Mucosa of stomach (tissue), 1 donor: Measurements from ENCODE around the gene XPO5.

Source experiments
- H3K27me3 ChIP-seq: one replicate; pipeline ENCODE4 v1.7.0; 2013; ENCODE audit warnings: mild to moderate bottlenecking, low read length; ENCODE audit not compliant: control insufficient read depth, insufficient read depth
- H3K36me3 ChIP-seq: one replicate; pipeline ENCODE4 v1.7.0; 2013; ENCODE audit warnings: low read length; ENCODE audit not compliant: control insufficient read depth, insufficient read depth
- H3K4me1 ChIP-seq: one replicate; pipeline ENCODE4 v1.7.0; 2013; ENCODE audit warnings: mild to moderate bottlenecking, low read length; ENCODE audit not compliant: control insufficient read depth, insufficient read depth
- H3K4me3 ChIP-seq: one replicate; pipeline ENCODE4 v1.7.0; 2013; ENCODE audit warnings: low read length
- H3K9ac ChIP-seq: one replicate; pipeline ENCODE4 v1.7.0; 2013; ENCODE audit warnings: mild to moderate bottlenecking, low read length, moderate library complexity
- H3K9me3 ChIP-seq: one replicate; pipeline ENCODE4 v1.7.0; 2013; ENCODE audit warnings: mild to moderate bottlenecking, low read length, moderate library complexity; ENCODE audit not compliant: control insufficient read depth
- donor health status: Pancreatic carcinoma.

The XPO5 gene

DNA sequence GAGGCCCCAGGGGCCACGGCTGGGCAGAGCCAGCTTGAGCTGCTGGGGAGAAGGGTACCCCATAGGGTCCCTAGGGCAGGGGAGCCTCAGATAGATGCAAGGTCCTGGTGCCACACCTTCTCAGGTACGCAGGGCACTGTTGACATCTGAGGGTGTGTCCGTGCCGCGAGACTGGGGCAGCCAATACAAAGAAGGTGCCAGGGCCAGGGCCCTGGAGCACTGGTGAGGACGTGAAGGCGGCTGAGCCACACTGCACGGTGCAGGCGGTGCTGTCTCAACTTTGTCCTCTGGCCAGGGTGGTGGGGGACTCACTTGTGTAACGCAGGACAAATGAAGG, 65.0 kb downstream of the XPO5 start:
- H3K4me1 ChIP-seq = peaks cover 33% of the 10 kb centered on the region

DNA sequence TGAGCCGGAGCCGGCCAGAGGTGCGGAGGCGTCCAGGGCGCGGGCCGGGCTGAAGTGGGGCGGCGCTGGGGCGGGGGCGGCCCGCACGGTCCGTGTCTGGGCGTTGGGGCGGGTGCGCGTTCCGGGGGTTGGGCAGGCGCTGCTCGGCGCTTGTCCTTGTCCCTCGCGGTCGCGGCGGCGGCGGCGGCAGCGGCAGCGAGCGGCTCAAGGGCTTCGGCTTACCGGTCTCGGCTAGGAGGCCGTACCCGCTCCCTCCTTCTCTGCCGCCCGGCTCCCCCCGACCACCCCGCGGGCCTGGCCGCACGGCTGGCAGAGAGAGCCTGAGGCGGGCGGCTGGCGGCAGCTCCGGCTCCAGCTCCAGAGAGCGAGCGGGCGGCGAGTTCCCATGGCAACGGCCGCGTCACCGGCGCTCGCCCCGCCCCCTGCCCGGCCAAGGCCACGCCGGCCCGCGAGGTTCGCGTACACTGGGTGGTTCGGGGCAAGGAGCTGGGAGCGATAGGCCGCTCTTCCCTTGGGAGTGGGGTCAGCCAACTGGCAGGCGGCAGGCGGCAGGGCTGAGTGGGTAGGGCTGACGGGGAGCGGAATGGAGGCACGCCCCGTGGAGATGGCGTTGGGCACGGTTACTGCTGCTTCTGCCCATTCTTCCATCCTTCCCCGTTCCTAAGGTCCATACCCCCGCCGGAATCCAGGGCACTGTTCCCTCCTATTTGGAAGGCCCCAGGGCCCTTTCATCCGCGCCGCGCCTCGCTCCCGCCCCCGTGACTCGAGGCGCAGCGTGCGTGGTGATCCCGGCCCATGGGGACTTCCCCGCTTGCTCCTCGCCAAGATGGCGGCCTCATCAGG, 65.6 kb downstream of the XPO5 start, which contains the start of gene LRRC73:
TSS of gene LRRC73 (minus strand) at position 363 of the 843 bp plus-strand sequence. CDS start 561 bp downstream, outside the sequence.
- peaks cover 27% of the 10 kb centered on the region for H3K4me1 ChIP-seq
- peak within 1 kb of the TSS; percentile 52 for H3K4me3 ChIP-seq
- H3K9ac ChIP-seq = peak within 1 kb of the TSS; percentile 46
- peaks cover 15% of the 10 kb centered on the region for H3K27me3 ChIP-seq
- H3K36me3 ChIP-seq = peaks cover 17% of the 10 kb centered on the region
- no peaks in the 10 kb centered on the region for H3K9me3 ChIP-seq

More for the DNA sequence above, 65.0 kb downstream of the XPO5 start:
- Histone ChIP-seq H3K4me3 (peak overlapping the region; percentile 52), H3K9ac (peak overlapping the region; percentile 46), H3K9me3 (no peaks in the 10 kb centered on the region), H3K36me3 (peaks cover 17% of the 10 kb centered on the region), H3K27me3 (peaks cover 15% of the 10 kb centered on the region)

DNA sequence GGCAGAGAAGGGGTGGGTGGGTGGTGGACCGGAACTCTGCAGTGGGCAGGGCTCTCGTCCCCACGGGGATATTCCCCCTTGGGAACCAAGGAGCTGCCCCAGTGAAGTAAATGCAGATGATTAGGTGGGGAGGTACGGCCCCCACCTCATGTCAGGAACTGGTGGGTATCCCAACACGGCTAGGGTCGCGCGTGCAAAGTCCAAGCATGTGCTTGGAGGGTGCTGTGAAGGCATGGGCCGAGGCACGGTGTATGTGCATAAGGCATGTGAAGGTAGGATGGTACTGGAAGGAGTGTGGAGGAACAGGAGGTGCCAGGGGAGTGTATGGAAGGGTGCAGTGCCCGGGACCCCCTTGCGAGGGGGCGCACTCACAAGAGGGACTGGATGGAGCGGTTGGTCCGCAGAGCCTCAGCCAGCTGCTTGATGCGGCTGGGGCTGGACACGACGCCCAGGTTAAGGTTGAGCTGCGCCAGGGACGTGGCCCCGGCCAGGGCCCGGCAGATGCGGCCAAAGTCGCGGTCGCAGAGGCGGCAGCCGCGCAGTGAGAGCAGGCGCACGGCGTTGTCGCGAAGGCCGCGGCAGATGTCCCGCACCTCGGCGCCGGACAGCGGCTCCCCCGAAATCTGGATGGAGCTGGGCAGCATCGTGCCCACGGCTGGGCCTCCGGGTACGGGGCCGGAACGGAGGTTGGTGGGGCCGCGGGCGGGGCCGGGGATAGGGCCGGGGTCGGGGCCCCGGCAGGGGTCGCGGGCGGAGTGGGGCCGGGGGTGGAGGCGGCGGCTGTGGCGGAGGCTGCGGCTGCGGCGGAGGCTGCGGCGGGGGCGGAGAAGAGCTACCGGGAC, 66.5 kb downstream of the XPO5 start:
- Histone ChIP-seq H3K27me3 (peaks cover 15% of the 10 kb centered on the region), H3K4me1 (peaks cover 19% of the 10 kb centered on the region), H3K9me3 (no peaks in the 10 kb centered on the region), H3K4me3 (no peak overlapping the region), H3K36me3 (peaks cover 18% of the 10 kb centered on the region), H3K9ac (no peak overlapping the region)

DNA sequence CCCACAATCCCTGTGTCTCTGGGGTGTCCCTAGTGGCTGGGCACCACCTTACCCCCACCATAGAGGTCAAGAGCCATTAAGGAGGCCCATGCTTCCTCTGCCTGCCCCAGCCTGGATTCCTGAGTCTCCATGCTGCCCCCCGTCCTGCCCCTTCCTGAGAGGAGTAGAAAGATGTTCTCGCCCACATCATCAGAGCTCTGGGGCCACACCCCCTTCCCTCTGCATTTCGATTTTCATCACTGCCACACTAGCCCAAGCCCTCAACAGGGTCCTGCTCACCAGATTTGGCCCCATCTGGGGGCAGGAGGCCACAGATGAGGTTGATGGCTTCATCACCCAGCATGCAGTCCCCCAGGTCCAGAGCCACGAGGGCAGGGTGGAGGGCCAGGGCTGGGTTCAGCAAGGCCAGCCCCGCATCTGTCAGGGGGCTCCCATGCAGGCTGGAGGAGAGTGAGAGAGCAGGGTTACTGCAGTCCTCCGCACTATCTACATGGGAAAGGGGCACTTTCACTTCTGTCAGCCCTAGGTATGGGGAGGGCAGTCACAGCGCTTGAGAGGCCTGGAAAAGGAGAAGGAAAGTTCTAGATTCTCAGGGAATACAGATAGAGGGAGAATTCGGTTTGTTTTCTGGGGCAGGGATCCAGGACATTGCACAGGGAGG, 67.2 kb downstream of the XPO5 start:
- H3K27me3 ChIP-seq = peaks cover 15% of the 10 kb centered on the region
- H3K9me3 ChIP-seq = no peaks in the 10 kb centered on the region
- peaks cover 14% of the 10 kb centered on the region for H3K36me3 ChIP-seq
- H3K4me1 ChIP-seq = peaks cover 16% of the 10 kb centered on the region
- no peak overlapping the region for H3K9ac ChIP-seq
- no peak overlapping the region for H3K4me3 ChIP-seq

DNA sequence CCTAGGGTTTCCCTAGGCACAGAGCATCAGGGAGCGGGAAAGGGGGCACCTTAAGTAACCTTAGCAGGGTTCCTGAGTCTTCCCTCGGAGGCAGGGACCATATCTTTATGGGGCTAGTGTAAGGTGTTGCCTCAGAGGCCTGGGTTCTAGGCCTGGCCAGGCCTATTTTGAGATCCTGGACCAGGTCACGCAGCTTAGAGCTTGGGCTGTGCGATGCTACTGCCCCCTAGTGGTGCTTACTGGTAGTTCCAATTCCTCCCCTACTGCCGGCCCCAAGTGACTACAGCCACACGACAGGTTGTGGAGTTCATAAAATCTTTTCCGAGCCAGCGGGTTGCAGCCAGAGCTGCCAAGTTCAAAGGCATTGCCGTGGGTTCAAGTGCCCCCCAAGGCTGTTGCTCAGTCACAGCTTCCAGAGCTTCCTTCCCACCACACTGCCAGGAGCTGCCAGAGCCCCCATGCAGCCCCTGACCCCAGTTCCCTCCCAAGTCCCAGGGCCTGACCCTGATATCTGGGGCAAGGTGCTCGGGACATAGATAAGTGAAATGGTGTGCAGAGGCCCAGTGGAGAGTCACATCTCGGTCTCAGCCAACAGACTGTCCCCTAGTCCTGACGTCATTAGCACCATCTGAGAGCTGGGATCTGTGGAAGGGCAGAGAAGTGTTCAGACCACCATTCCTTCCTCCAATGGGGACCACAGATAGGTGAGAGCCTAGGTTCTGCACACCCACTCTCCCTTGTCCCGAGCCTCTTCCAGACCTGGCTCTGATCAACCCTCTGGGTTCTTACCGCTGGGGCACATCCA, 69.0 kb downstream of the XPO5 start:
- Histone ChIP-seq H3K36me3 (peaks cover 19% of the 10 kb centered on the region), H3K9ac (no peak overlapping the region), H3K27me3 (peaks cover 15% of the 10 kb centered on the region), H3K9me3 (no peaks in the 10 kb centered on the region), H3K4me3 (no peak overlapping the region), H3K4me1 (peaks cover 16% of the 10 kb centered on the region)

DNA sequence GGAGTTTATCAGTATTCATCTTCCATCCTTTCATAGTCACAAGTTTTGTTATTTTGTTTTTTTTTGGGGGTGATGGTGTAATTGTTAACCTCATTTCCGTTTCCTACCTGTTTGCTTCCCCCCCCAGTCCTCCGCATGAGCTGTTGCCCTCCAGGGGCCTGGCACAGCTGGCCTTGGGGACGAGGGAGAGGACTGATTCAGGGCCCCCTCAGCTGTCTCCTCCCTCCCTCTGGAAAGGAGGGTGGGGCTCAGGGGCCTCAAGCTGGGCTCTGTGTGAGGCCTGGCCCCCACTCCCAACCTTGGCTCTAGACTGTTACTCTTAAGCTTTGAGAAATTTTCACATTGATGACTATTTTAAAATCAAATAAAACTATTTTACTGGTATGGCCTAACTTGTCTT, 69.7 kb downstream of the XPO5 start:
- Histone ChIP-seq H3K4me1 (peaks cover 13% of the 10 kb centered on the region), H3K4me3 (no peak overlapping the region), H3K36me3 (peaks cover 15% of the 10 kb centered on the region), H3K9me3 (no peaks in the 10 kb centered on the region), H3K27me3 (peaks cover 15% of the 10 kb centered on the region), H3K9ac (no peak overlapping the region)

DNA sequence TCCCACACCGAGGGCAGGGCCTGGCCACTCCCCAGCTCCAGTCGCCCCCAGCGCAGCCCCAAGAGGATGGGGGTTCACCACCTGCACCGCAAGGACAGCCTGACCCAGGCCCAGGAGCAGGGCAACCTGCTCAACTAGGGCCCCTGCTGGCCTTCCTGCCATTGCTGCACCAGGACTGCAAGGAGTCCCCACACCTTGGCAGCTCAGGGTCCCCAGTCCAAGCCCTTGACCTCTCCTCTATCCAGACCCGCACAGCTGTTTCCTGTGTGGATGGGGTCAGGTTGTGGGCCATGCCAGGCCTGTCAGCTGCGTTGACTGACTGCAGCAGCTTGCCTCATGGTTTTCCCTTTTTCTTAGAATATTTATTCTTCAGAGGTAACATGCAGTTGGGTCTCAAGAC, 70.1 kb downstream of the XPO5 start:
- Histone ChIP-seq H3K9ac (no peak overlapping the region), H3K36me3 (peaks cover 20% of the 10 kb centered on the region), H3K9me3 (no peaks in the 10 kb centered on the region), H3K4me3 (no peak overlapping the region), H3K4me1 (peaks cover 8% of the 10 kb centered on the region), H3K27me3 (peaks cover 15% of the 10 kb centered on the region)

DNA sequence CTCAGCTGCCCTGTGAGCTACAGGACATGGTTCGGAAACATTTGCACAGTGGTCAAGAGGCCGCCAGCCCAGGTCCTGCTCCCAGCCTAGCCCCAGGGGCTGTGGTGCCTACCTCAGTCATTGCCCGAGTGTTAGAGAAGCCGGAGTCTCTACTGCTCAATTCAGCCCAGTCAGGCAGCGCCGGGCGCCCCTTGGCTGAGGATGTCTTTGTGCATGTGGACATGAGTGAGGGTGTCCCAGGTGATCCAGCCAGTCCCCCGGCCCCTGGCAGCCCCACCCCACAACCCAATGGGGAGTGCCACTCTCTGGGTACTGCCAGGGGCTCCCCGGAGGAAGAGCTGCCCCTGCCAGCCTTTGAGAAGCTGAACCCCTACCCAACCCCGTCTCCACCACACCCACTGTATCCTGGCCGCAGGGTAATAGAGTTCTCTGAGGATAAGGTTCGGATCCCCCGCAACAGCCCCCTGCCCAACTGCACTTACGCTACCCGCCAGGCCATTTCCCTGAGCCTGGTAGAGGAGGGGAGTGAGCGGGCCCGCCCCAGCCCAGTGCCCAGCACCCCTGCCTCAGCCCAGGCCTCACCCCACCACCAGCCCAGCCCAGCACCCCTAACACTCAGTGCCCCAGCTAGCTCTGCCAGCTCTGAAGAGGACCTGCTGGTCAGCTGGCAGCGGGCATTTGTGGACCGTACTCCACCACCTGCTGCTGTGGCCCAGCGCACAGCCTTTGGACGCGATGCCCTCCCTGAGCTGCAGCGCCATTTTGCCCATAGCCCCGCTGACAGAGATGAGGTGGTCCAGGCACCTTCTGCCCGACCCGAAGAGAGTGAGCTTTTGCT, 70.9 kb downstream of the XPO5 start:
- H3K36me3 ChIP-seq = peaks cover 27% of the 10 kb centered on the region

DNA sequence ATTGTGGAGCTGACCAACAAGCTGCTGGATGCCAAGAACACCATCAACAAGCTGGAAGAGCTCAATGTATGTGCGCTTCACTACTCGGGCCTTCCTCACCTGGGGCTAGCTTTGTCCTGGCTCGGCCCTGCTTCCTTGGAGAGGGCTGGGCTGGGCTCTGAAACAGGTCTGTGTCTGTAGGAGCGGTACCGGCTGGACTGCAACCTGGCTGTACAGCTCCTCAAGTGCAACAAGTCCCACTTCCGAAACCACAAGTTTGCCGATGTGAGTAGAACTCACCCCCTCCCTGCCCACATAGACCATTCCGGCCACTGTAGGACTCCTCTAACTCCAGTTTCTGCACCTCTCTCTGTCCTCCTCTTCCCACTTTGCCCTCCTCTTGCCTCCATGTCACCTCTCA, 72.4 kb downstream of the XPO5 start:
- no peak overlapping the region for H3K4me3 ChIP-seq
- peaks cover 37% of the 10 kb centered on the region for H3K36me3 ChIP-seq
- H3K9me3 ChIP-seq = no peaks in the 10 kb centered on the region
- H3K4me1 ChIP-seq = no peaks in the 10 kb centered on the region
- peaks cover 7% of the 10 kb centered on the region for H3K27me3 ChIP-seq
- H3K9ac ChIP-seq = no peak overlapping the region

More for the DNA sequence above, 70.9 kb downstream of the XPO5 start:
- Histone ChIP-seq H3K27me3 (peaks cover 15% of the 10 kb centered on the region), H3K4me1 (peaks cover 4% of the 10 kb centered on the region), H3K9ac (no peak overlapping the region), H3K9me3 (no peaks in the 10 kb centered on the region), H3K4me3 (no peak overlapping the region)

DNA sequence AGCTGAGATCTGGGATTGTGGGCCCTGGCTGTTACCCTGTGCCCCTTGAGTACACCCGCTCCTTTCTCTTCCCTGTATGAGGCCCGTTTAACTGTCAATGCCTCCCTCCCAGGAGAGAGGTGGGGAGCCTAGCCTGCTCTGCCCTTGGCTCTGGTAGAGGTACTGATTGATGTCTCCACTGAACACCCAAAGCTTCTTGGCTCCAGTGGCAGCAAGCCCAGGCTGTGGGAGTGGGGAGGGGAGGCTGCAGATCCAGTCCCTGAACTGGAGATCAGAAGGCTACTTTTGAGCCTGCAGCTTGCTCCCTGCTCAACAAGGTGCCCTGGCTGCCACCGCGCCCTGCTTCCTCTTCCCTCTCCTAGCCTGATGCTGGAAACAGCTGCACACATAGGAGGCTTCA, 73.2 kb downstream of the XPO5 start:
- Histone ChIP-seq H3K4me1 (no peaks in the 10 kb centered on the region), H3K4me3 (no peak overlapping the region), H3K9me3 (no peaks in the 10 kb centered on the region), H3K9ac (no peak overlapping the region), H3K36me3 (peaks cover 42% of the 10 kb centered on the region), H3K27me3 (no peaks in the 10 kb centered on the region)

DNA sequence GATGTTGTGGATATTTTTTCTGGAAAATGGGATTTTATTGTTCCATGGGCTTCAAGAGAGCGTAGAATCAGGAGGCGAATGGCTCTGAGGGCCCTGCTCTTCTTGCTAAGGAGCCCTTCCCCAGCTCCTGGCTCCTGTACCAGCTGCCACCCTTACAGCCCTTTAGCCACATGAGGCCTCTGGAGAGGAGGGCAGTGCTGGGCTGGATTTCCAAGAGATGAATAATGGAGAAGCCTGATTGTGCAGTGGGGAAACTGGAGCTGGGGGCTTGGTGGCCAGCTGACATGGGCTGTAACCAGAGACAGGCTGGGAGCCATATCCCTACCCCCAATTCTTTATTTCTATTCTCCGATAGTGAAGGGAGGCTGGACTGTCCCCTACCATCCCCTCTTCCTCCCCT, 74.9 kb downstream of the XPO5 start:
- Histone ChIP-seq H3K9me3 (no peaks in the 10 kb centered on the region), H3K4me3 (no peak overlapping the region), H3K27me3 (no peaks in the 10 kb centered on the region), H3K4me1 (peaks cover 6% of the 10 kb centered on the region), H3K36me3 (peaks cover 46% of the 10 kb centered on the region), H3K9ac (no peak overlapping the region)
